K562 (cell line): ENCODE measurements around the gene ATG4D. TPM values are rescaled to one million over a fixed set of nuclear protein-coding genes. Genes with fewer than 3 reads are reported as not detected.

ENCODE experiments used
- ADNP ChIP-seq: fragments of 200-800 bp; sonication (Bioruptor generic); IDR thresholded peaks from 2 replicates; pipeline ENCODE4 v1.6.1; 2016; ENCODE audit warnings: missing genetic modification characterization, missing compliant biosample characterization
- CHD2 ChIP-seq: IDR thresholded peaks from 2 replicates; pipeline ENCODE4 v1.6.1; 2011; ENCODE audit warnings: low read depth, low read length
- FOXA3 ChIP-seq, 2 experiments: fragments of 450-650 bp in 1 of 2; sonication (generic) in 1 of 2; formaldehyde crosslinking; IDR thresholded peaks in 1 of 2; conservative IDR thresholded peaks in 1 of 2; 2 replicates each; pipeline versions ENCODE4 v1.4.0 to v1.8.0; 2020 to 2022; ENCODE audit warnings: mild to moderate bottlenecking in 2 of 2, missing genetic modification reagents in 1 of 2
- MIER1 ChIP-seq: fragments of 450-650 bp; IDR thresholded peaks from 2 replicates; pipeline ENCODE4 v1.6.1; 2016; ENCODE audit warnings: antibody characterized with exemption, mild to moderate bottlenecking, low read depth
- NEUROD1 ChIP-seq: fragments of 150-350 bp; IDR thresholded peaks from 2 replicates; pipeline ENCODE4 v1.6.1; 2014; ENCODE audit warnings: borderline replicate concordance, low read length, low read depth; ENCODE audit not compliant: partially characterized antibody
- PTBP1 ChIP-seq: fragments of 200-400 bp; formaldehyde crosslinking; IDR thresholded peaks from 2 replicates; pipeline ENCODE4 v1.6.1; 2017; ENCODE audit warnings: low read depth, low read length
- RB1 ChIP-seq: fragments of 450-650 bp; IDR thresholded peaks from 2 replicates; pipeline ENCODE4 v1.6.1; 2017; ENCODE audit warnings: low read depth, mild to moderate bottlenecking
- TAL1 ChIP-seq: fragments of 450-650 bp; IDR thresholded peaks from 2 replicates; pipeline ENCODE4 v1.6.1; 2016; ENCODE audit warnings: mild to moderate bottlenecking
- ZKSCAN1 ChIP-seq: fragments of 150-350 bp; IDR thresholded peaks from 2 replicates; pipeline ENCODE4 v1.6.1; 2016; ENCODE audit warnings: low read depth, low read length
- polyA plus RNA-seq, 8 experiments: library from polyadenylated mRNA; depleted of rRNA in 4 of 8; stranded (reverse) in 5 of 8; unstranded in 3 of 8; fragments of >200 nt; fragmentation: Nextera tagmentation in 2 of 8; fragmentation: Illumina TruSeq in 1 of 8; extraction: Ambion mirVana in 2 of 8; extraction: Trizol in 1 of 8; gene quantifications; 2 replicates each; pipeline versions ENCODE4 v1.2.1 to v1.2.3, GENCODE V29; 2011 to 2014; ENCODE audit warnings: inconsistent platforms in 1 of 8, missing spikeins in 1 of 8
- total RNA-seq, 7 experiments: library from RNA; depleted of rRNA in 6 of 7; stranded (reverse); fragments of >200 nt in 6 of 7; fragmentation: Illumina TruSeq in 2 of 7; extraction: Trizol in 2 of 7; gene quantifications; 2 replicates each; pipeline versions ENCODE4 v1.2.1 to v1.2.3, GENCODE V29; 2011 to 2021; ENCODE audit warnings: low replicate concordance in 1 of 7
- TF ChIP-seq, protein P1 (sequence below): fragments of 250-450 bp; sonication (Bioruptor Pico); IDR thresholded peaks from 2 replicates; pipeline ENCODE4 v1.4.0; 2020
- TF ChIP-seq, protein P2 (sequence below): fragments of 450-650 bp; IDR thresholded peaks from 2 replicates; pipeline ENCODE4 v1.6.1; 2016; ENCODE audit warnings: mild to moderate bottlenecking
- TF ChIP-seq, protein P3 (sequence below): IDR thresholded peaks from 2 replicates; pipeline ENCODE4 v1.6.1; 2012; ENCODE audit warnings: low read depth, low read length, improper control_type of control experiment, borderline replicate concordance
- TF ChIP-seq, protein P4 (sequence below): fragments of 250-450 bp; sonication (Bioruptor Pico); IDR thresholded peaks from 2 replicates; pipeline ENCODE4 v1.8.0; 2021; ENCODE audit warnings: borderline replicate concordance, mild to moderate bottlenecking, moderate library complexity; ENCODE audit not compliant: poor library complexity, severe bottlenecking
- TF ChIP-seq, protein P5 (sequence below), 3 experiments: IDR thresholded peaks in 2 of 3; conservative IDR thresholded peaks in 1 of 3; 2 replicates each; pipeline ENCODE4 v1.5.1; 2011 to 2012; ENCODE audit warnings: low read length in 3 of 3, mild to moderate bottlenecking in 3 of 3, control low read depth in 2 of 3, improper control_type of control experiment in 1 of 3, inconsistent platforms in 1 of 3, low read depth in 1 of 3, mixed read lengths in 1 of 3, moderate library complexity in 1 of 3; ENCODE audit not compliant: insufficient read depth in 2 of 3

The ATG4D gene
- total and polyA plus RNA-seq, 9 of the 15 experiments (the other 6 are each of a cell fraction or from before 2014, with no cell fraction given) = 0.51 to 66.1 (median 22.9) TPM

DNA sequence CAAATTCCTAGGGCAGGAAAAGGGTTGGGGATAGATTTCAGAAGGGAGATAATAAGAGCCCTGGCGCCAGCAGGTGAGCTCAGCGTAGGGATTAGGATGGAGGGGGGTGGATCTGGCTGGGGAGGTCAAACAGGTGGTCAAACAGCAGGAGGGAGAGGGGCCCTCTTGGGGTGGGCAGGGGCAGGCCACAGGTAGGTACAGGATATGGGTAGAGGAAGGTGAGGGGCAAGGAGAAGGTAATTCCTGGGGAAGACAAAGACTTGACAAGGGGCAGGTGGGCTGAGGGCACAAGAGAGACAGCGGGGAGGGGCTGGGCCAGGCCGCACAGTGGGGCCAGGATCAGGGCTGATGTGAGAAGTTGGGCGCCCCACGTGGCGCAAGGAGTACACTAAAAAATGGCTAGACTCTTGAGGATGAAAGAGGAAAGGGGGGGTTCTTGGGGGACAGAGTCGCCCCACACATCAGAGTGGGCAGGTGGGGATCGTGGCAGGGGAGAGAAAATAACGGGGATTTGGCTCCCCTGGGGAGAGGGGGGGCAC lies 21.4 kb downstream of the ATG4D start (continued):
- TF ChIP-seq, protein P1, sequence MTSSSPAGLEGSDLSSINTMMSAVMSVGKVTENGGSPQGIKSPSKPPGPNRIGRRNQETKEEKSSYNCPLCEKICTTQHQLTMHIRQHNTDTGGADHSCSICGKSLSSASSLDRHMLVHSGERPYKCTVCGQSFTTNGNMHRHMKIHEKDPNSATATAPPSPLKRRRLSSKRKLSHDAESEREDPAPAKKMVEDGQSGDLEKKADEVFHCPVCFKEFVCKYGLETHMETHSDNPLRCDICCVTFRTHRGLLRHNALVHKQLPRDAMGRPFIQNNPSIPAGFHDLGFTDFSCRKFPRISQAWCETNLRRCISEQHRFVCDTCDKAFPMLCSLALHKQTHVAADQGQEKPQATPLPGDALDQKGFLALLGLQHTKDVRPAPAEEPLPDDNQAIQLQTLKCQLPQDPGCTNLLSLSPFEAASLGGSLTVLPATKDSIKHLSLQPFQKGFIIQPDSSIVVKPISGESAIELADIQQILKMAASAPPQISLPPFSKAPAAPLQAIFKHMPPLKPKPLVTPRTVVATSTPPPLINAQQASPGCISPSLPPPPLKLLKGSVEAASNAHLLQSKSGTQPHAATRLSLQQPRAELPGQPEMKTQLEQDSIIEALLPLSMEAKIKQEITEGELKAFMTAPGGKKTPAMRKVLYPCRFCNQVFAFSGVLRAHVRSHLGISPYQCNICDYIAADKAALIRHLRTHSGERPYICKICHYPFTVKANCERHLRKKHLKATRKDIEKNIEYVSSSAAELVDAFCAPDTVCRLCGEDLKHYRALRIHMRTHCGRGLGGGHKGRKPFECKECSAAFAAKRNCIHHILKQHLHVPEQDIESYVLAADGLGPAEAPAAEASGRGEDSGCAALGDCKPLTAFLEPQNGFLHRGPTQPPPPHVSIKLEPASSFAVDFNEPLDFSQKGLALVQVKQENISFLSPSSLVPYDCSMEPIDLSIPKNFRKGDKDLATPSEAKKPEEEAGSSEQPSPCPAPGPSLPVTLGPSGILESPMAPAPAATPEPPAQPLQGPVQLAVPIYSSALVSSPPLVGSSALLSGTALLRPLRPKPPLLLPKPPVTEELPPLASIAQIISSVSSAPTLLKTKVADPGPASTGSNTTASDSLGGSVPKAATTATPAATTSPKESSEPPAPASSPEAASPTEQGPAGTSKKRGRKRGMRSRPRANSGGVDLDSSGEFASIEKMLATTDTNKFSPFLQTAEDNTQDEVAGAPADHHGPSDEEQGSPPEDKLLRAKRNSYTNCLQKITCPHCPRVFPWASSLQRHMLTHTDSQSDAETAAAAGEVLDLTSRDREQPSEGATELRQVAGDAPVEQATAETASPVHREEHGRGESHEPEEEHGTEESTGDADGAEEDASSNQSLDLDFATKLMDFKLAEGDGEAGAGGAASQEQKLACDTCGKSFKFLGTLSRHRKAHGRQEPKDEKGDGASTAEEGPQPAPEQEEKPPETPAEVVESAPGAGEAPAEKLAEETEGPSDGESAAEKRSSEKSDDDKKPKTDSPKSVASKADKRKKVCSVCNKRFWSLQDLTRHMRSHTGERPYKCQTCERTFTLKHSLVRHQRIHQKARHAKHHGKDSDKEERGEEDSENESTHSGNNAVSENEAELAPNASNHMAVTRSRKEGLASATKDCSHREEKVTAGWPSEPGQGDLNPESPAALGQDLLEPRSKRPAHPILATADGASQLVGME (CRISPR knock-in tag) = no peak
- TF ChIP-seq MIER1 (no peak), ADNP (tag) (no peak), TAL1 (no peak), RB1 (no peak), CHD2 (no peak), PTBP1 (no peak), NEUROD1 (no peak), FOXA3 (CRISPR knock-in tag; conservative IDR thresholded peaks at IDR 0.05 in 1 of 2, IDR thresholded peaks at IDR 0.05 in 1 of 2) (no peak), ZKSCAN1 (peak; percentile 83)
- TF ChIP-seq, protein P2, sequence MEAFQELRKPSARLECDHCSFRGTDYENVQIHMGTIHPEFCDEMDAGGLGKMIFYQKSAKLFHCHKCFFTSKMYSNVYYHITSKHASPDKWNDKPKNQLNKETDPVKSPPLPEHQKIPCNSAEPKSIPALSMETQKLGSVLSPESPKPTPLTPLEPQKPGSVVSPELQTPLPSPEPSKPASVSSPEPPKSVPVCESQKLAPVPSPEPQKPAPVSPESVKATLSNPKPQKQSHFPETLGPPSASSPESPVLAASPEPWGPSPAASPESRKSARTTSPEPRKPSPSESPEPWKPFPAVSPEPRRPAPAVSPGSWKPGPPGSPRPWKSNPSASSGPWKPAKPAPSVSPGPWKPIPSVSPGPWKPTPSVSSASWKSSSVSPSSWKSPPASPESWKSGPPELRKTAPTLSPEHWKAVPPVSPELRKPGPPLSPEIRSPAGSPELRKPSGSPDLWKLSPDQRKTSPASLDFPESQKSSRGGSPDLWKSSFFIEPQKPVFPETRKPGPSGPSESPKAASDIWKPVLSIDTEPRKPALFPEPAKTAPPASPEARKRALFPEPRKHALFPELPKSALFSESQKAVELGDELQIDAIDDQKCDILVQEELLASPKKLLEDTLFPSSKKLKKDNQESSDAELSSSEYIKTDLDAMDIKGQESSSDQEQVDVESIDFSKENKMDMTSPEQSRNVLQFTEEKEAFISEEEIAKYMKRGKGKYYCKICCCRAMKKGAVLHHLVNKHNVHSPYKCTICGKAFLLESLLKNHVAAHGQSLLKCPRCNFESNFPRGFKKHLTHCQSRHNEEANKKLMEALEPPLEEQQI = no peak
- TF ChIP-seq, protein P3, sequence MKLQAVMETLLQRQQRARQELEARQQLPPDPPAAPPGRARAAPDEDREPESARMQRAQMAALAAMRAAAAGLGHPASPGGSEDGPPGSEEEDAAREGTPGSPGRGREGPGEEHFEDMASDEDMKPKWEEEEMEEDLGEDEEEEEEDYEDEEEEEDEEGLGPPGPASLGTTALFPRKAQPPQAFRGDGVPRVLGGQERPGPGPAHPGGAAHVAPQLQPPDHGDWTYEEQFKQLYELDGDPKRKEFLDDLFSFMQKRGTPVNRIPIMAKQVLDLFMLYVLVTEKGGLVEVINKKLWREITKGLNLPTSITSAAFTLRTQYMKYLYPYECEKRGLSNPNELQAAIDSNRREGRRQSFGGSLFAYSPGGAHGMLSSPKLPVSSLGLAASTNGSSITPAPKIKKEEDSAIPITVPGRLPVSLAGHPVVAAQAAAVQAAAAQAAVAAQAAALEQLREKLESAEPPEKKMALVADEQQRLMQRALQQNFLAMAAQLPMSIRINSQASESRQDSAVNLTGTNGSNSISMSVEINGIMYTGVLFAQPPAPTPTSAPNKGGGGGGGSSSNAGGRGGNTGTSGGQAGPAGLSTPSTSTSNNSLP = no peak
- TF ChIP-seq, protein P4, sequence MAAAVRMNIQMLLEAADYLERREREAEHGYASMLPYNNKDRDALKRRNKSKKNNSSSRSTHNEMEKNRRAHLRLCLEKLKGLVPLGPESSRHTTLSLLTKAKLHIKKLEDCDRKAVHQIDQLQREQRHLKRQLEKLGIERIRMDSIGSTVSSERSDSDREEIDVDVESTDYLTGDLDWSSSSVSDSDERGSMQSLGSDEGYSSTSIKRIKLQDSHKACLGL (CRISPR knock-in tag) = no peak
- TF ChIP-seq, protein P5, sequence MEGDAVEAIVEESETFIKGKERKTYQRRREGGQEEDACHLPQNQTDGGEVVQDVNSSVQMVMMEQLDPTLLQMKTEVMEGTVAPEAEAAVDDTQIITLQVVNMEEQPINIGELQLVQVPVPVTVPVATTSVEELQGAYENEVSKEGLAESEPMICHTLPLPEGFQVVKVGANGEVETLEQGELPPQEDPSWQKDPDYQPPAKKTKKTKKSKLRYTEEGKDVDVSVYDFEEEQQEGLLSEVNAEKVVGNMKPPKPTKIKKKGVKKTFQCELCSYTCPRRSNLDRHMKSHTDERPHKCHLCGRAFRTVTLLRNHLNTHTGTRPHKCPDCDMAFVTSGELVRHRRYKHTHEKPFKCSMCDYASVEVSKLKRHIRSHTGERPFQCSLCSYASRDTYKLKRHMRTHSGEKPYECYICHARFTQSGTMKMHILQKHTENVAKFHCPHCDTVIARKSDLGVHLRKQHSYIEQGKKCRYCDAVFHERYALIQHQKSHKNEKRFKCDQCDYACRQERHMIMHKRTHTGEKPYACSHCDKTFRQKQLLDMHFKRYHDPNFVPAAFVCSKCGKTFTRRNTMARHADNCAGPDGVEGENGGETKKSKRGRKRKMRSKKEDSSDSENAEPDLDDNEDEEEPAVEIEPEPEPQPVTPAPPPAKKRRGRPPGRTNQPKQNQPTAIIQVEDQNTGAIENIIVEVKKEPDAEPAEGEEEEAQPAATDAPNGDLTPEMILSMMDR (IDR thresholded peaks at IDR 0.05 in 2 of 3, conservative IDR thresholded peaks at IDR 0.05 in 1 of 3; ENCODE audit: insufficient read depth in 2 of 3, low read depth in 1 of 3, low read length in 3 of 3) = peak; percentile 52 to 58 (median 52); a peak in 5 of 6 replicates
